HG02798 (cell line): ENCODE data around the gene CEBPE.
"Not testable (repeated sequence)": the region's sequence is repeated elsewhere in the genome, so short reads cannot be mapped to it uniquely, and the experiment has no call there.

Experiments
- ATAC-seq: cut with Tn5 transposase; IDR thresholded peaks from one replicate; pipeline ENCODE4 v1.9.1; 2021; ENCODE audit warnings: mild to moderate bottlenecking; ENCODE audit not compliant: unreplicated experiment, poor library complexity

CEBPE gene

GRCh38 chr14:23124337-23124954 is 5.4 kb upstream of the CEBPE start:
- ATAC-seq: no peak

DNA sequence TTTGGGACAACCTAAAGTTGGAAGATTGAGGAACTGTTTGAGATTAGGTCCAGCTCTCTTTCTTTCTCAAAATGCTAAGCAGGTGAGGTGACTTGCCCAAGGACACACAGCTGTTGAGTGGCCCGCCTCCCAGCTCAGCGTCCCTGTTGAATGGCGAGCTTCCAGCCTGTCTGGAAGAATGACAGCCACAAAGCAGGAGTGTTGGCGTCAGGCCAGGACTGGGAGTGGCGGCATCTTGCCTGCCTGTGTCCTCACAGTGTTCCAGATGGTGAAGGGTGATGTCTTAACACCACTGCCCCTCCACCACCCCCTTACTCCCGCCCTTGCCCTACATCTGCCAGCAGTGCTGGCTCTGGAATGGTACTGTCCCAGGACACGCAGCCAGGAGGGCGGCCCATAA is 4.4 kb upstream of the CEBPE start:
- no peak for ATAC-seq

DNA sequence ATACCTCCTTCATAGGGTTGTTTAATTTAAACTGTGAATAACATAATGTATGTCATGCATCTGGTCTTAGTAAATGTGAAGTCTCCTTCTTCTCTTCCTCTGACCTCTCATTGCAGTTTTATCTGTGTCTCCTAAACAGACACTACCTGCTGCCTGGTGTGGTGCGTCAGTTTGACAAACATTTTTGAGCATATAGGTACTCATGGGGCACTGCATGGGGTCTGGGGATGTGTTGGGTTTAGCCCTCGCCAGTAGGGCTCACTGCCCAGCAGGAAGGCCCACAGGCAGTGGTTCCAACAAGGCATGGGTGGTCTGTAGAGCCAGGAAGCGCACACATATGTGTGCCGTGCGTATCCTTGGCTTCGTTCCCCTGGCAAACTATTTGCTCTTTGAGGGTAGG is 3.0 kb upstream of the CEBPE start:
- ATAC-seq: no peak

DNA sequence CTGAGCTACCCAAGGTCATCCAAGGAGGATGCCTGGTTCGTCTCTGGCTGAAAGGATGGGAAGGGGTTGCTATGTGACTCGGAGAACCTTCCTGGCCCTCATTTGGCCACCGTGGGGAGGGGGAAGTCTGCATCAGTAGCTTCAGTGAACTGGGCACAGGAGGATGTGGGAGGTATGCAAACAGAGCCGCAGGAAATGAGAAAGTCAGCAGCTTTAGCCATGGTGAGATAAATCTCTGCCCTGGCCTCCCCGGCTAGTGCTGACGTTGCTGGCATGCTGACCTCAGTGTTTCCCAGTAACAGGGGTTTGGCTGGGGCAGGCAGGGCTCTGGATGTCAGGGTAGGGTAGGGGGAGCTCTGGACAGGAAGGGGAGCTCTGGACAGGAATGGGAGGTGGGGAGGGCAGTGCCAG is 2.3 kb upstream of the CEBPE start:
- ATAC-seq: no peak

- ATAC-seq: peak; percentile 87
These were observed 1.6 kb upstream of the CEBPE start for GRCh38 chr14:23120541-23121251.

- ATAC-seq: no peak
These were observed 590 bp upstream of the CEBPE start for GRCh38 chr14:23119363-23120327.

- no peak for ATAC-seq
These were observed 1.6 kb downstream of the CEBPE start for GRCh38 chr14:23117371-23118020.

GRCh38 chr14:23115918-23116317 is 3.1 kb downstream of the CEBPE start:
- ATAC-seq: no peak

DNA sequence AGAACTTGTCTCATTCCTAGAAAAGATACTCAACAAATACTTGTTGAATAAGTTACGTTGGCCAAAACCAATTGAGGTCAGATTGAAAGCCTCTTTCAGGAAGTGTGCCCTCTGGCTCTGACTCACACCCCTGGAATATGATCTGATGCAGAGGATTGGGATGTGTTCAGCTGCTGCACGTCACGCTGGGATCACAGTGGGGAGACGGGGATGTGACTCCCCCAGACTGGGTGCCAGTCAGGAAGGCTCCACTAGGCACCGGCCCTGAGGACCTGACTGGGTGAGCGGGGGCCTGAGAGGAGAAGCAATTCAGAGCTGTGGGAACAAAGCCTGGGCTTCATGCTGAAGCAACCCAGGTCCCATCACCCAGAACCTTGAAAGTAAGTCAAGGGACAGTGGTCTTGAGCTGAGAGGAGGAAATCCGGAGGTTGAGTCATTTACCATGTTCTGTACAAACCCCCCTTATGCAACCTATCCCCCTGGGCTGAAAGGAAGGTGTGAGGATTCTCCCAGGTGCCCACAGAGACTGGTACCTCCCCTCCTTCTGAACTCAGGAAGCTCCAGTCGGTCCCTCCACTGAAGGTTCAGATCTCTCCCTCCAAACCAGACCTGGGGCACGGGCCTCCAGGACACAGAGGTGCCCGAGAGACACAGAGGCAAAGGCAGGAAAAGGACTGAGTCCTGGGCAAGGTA is 3.9 kb downstream of the CEBPE start:
- no peak for ATAC-seq

GRCh38 chr14:23114669-23115038 is 4.4 kb downstream of the CEBPE start:
- no peak for ATAC-seq

DNA sequence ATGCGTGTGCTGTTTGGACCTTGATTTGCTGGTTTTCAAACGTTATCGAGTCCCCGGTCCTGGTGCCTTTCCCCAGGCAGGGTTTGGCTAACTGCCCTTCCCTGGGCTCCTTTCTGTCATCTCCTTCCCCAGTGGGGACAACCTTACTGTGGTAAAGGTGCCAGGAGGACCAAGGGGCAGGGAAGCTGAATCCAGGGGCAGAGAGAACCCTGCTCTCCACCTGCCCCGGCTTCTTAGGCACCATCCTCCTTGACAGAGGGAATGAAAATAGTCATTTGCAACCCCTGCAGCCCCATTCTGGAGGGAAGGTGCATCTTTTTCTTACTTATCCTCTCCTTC is 5.0 kb downstream of the CEBPE start:
- no peak for ATAC-seq

- ATAC-seq: no peak
These were observed 5.5 kb downstream of the CEBPE start for GRCh38 chr14:23113431-23114119.

- no peak for ATAC-seq
These were observed 6.5 kb downstream of the CEBPE start for GRCh38 chr14:23112359-23113178.

DNA sequence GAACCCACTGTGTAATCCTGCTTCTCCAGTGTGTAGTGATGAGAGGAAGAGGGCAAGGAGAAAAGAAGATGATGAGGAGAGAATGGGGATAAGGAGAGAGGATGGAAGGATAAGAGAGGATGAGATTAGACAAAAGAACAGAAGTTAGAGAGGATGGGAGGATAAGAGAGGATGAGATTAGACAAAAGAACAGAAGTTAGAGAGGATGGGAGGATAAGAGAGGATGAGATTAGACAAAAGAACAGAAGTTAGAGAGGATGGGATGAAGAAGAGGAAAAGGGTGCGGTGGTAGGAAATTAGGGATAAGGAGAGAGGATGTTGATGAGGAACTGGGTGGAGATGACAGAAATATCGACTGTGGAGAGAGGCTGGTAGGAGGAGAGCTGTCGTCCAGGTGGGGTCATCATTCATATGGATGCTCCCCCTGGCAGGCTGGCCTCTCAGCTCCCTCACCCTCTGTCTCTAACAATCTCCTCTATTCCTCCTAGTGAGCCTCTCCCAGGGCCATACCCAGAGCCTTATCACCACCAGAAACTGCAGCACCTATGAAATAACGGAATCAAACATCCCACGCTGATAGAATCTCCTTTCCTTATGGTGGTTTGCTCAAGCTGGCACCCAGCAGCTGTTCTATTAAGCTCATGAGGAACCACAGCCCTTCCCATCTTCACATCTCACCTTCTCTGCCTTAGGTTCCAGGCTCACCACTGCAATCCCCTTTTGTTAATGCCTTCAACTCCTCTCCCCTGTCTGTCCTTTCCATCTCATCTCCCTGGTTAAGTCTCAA is 8.3 kb downstream of the CEBPE start:
- ATAC-seq: no peak

DNA sequence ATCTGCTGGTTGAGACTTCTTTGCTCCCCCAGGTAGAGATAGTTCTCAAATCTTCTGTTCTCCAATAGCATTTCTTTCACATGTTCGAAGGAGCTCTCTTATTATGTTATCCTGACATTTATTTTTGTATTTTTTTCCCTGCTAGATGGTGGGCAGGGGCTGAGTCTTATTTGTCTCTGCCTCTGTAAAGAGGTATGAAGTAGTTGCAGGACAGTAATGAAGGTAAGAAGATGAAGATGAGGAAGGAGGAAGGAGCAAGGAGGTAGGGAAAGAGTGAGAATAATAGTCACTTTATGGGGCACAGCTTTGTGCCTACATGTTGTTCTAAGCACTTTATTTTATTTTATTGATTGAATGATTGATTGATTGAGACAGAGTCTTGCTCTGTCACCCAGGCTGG is 9.3 kb downstream of the CEBPE start:
- ATAC-seq: no peak

DNA sequence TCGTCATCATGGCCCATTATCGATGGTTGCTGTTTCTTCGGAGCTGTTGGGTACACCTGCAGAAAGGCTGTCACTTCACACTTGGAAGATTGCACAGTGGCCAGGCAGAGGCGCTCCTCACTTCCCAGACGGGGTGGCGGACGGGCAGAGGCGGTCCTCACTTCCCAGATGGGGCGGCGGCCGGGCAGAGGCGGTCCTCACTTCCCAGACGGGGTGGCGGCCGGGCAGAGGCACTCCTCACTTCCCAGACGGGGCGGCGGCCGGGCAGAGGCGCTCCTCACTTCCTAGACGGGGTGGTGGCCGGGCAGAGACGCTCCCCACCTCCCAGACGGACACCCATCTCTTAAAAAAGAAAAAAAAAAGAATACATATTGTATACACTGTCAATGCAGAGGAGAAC is 10.9 kb downstream of the CEBPE start:
- not testable (repeated sequence) for ATAC-seq

DNA sequence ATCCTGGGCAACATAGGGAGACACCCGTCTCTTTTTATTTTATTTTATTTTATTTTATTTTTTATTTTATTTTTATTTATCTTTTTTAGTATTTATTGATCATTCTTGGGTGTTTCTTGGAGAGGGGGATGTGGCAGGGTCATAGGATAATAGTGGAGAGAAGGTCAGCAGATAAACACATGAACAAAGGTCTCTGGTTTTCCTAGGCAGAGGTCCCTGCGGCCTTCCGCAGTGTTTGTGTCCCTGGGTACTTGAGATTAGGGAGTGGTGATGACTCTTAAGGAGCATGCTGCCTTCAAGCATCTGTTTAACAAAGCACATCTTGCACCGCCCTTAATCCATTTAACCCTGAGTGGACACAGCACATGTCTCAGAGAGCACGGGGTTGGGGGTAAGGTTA is 11.4 kb downstream of the CEBPE start:
- ATAC-seq: not testable (repeated sequence)

DNA sequence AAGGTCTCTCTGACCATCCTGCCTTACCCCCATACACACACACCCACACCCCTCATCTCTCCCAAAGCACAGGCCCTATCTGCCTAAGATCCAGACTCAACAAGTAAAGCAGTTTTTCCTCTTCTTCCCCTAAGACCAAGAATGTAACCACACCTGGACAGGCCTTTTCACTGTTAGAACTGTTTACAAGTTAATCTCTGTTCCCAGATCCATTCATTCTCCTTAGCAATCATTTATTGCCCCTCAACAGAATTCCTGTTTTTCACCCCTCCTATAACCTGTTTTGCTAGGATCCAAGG is 12.4 kb downstream of the CEBPE start:
- ATAC-seq: no peak
